HG03571 (cell line): Measurements from ENCODE around the gene FAM168A.

ENCODE experiments used
- ATAC-seq: cut with Tn5 transposase; IDR thresholded peaks from one replicate; pipeline ENCODE4 v1.9.1; 2021; ENCODE audit not compliant: unreplicated experiment

FAM168A gene

DNA sequence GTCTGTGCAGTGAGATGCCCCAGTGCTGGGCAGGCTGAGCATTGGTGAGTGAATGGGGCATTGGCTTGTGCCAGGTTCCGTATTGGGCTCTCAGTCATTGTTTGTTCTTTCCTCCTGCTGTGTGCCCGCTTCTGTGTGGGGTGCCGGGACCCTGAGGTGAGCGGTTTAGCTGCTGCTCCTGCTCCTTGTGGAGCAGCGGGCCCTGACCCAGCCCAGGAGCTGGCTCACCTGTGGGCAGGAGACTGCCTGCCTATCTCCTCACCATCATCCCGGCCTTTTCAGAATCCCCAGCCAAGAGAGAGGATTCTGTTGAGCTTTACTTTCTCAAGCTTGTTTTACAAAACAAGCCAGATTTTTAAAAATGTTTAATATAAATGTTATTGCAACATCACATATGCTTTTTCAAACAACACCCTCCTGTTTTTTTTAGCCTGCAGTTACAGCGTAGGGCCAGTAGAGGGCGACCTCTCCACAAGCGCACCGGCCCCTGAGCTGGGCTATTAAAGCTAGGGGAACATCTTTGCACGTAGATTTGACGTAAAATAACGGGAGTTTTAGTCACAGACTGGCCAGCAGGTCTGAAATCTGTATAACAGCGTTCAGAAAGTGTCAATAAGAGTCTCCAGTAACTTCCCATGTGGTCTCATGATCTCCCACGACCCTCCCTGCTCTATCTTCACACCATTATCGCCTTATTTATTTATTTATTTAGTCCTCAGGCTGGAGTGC, 246.8 kb downstream of the FAM168A start:
- no peak for ATAC-seq
